CD4-positive, alpha-beta T cell treated with Interleukin-15 for 4 hours (primary cell): ENCODE data around the gene PPT2.
"Not testable (repeated sequence)": the region's sequence is repeated elsewhere in the genome, so short reads cannot be mapped to it uniquely, and the experiment has no call there.

Experiments used
- DNase-seq: peaks from one replicate; pipeline ENCODE4 v3.0.0-alpha.2; 2020; ENCODE audit warnings: low spot score

PPT2 gene

GRCh38 chr6:32127409-32127716 lies 26.6 kb upstream of the PPT2 start:
- DNase-seq, result no peak

DNA sequence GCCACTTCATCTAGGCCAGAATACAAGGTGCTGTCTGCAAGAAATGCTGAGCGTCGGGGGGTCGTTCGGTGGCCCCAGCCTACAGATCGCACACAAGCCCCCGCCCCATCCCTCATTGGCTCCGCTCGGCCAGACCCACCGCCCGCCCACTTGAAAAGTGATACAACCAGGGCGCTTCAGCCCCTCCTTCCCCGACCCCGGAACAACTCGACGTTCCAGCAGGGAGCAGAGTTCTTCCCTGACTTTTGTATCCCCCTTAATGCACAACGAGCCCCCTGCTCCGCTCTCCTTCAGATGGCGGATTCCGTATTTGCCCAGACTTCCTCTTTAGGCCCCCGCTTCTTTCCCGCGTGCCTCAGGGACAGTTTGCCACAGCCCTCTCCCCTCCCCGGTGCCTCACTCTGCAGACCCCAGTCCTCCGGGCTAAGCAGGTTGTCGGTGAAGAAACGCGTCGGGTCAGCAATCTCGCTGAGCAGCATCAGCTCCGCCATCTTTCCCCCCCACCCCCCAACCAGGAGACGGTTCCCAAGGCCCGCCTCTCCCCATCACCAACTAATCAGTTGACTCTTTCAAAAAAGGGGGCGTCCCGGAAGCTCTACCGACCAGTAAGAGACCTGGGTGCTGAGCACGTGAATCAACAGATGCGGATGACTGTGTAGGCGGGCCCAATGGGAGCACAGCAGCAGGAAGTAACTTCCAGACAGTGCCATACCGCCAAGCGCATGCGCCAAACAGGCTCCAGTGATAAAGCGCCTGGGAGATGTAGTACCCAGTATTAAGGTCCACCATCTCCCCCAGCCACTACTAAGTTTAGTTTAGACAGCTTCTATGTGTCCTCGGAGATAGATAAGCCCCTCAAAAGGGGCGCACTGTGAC lies 26.0 kb upstream of the PPT2 start, which contains the start of gene ATF6B:
Gene ATF6B, minus strand, starts transcription at position 530 of the 876 bp plus-strand sequence. Its CDS starts 39 bp downstream, at position 491.
- peak; percentile 99 for DNase-seq

GRCh38 chr6:32128751-32129296 lies 25.1 kb upstream of the PPT2 start:
- no peak for DNase-seq

GRCh38 chr6:32129297-32130088 lies 24.4 kb upstream of the PPT2 start:
- DNase-seq, result no peak

DNA sequence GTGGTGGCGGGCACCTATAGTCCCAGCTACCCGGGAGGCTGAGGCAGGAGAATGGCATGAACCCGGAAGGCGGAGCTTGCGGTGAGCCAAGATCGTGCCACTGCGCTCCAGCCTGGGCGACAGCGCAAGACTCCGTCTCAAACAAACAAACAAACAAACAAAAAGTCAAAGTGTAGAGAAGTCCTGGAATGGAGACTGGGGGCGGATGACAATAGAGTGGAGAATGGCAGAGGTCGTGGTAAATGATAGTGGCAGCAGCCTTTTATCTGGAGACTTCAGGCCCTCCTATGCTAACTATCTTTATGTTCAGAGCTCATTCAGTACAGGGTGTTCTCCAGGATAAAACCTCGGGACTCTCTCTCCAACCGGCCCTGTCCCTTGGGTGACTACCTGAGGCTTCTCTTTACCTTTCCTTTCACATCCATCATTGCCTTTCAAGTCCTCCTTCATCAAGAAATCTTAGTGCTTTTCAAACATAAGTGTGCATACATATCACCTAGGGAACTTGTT lies 22.4 kb upstream of the PPT2 start:
- no peak for DNase-seq

DNA sequence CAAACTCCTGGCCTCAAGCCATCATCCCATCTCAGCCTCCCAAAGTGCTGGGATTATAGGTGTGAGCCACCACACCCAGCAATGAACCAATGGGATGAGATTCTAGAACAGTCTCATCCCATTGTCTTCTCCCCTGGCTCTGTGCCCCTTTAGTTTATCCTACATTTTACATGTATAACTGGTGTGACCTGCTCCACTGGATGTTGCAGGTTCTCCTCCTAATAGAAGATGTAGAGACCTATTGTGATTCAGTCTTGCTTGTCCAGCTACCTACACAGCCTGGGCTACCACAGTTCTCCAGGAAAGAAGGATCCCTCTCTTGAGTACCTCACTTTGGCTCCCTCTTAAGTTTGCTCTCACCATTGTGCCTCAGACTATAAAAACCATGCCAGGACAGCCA lies 21.8 kb upstream of the PPT2 start:
- no peak for DNase-seq

DNA sequence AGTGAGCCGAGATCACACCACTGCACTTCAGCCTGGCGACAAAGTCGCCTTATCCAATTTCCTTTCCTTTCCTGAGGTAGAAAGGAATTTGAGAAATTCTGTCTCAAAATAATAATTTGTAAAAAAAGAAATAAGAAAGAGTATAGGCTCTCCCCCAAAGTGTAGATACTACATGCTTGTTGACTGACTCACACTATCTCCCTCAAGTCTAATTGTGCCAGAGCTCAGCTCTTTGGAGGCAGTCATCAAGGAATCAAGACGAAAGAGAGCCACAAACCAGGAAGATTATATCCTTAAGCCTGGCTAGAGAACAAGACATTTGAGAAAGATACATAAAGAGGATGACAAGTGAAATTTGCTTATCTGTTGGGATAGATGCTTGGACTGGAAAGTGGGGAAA lies 20.2 kb upstream of the PPT2 start:
- DNase-seq, result no peak

DNA sequence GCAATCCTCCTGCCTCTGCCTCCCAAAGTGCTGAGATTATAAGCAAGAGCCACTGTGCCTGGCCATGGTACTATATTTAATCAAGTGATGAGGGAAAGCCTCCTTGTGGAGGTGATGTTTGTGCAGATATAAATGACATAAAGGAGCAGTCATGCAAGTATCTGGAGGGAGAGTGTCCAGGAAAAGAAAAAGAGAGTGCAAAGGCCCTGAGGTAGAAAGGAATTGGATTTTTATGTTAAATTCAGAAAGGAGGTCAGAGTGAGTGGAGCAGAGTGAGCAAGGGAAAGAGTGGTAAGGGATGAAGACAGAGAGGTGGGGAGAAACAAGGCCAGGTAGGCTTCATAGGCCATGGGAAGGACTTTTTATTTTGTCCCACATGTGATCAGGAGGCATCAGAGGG lies 16.5 kb upstream of the PPT2 start:
- no peak for DNase-seq

DNA sequence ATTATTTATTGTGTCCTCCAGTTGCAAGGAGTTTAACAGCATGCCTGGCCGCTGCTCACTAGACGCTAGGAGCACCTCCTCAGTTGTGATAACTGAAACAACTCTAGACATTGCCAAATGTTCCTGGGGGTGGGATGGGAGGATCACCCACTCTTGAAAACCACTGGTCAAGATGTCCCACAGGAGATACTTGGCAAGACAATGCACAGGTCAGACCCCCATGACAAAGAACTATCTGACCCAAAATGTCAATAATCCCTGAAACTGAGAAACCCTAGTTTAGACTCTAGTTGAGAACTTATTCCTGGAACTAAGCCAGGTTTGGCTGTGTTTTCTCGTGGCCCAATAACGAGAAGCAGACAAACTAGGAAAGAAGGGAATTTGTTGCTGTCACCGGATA lies 14.4 kb upstream of the PPT2 start:
- no peak for DNase-seq

GRCh38 chr6:32140420-32141046 lies 13.4 kb upstream of the PPT2 start:
- DNase-seq, result no peak

- not testable (repeated sequence) for DNase-seq
These were observed 9.7 kb upstream of the PPT2 start for GRCh38 chr6:32144238-32144637.

GRCh38 chr6:32146287-32146686 lies 7.7 kb upstream of the PPT2 start:
- no peak for DNase-seq

GRCh38 chr6:32146687-32147086 lies 7.3 kb upstream of the PPT2 start:
- DNase-seq, result no peak

DNA sequence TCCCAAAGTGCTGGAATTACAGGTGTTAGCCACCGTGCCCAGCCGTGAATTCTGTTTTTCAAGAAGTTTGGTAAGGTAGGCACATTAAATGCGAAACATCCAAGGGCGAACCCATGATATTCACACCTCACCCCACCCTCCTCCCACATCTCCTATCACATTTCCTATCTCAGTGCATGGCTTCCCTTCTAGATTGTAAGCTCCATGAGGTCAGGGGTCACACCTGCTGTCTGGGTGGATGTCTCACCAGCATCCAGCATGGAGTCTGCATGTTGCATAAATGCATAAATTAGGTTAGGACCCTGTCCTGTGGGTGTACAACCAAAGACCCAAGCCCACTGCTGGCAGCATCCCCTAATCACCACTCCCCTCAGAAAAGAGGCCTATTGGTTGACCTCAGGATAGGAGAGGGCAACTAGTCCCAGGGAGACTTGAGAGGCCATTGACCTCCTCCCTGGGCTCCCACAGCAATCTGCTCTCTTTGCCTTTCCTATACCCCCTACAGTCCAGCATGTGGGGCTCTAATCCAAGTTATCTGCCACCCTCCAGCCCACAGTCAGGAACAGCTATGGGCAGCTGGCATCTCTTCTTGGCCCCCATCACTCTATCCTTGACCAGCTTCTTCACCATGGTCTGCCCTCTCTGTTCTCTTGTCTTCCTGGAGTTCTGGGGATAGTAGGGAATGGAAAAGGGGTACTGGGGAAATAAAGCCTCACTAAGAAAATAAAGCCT lies 6.4 kb upstream of the PPT2 start:
- no peak for DNase-seq

DNA sequence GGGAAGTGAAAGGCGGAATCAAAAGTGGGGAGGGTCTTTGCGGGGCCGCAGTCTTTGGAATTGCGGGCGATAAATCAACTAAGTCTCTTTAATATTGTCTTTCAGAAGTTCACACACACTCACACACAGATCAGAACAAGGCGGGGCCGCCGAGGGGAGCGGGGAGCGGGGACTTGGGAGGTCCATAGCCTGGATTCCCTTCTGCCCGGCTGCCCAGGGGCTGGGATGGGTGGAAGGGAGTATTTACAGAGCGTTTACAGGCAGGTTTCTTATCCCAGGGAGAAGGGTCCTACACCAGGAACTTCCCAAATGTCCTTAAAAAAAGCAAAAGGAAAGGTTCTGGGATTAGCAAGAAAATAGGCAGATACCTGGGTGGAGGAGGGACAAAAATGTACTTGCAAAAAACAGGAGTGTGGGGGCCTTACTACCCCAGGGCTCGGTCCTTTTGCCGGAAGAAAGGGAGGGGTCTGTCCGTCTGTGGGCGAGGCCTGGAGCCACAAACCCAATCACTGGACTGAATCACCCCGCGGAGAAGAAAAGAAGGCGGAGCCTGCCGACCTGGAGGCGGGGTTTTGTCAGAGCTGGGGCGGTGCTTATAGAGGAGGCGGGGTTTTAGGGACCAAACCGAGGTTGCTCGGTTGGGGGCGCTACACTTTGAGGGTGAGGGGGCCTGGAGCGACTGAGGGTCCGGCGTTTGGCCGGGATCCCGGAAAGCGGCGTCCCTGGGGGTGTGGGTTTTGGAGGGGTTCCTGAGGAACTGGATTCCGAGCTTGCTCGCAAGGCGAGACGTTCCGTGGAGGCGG lies 5.5 kb upstream of the PPT2 start:
- DNase-seq, result peak; percentile 62

DNA sequence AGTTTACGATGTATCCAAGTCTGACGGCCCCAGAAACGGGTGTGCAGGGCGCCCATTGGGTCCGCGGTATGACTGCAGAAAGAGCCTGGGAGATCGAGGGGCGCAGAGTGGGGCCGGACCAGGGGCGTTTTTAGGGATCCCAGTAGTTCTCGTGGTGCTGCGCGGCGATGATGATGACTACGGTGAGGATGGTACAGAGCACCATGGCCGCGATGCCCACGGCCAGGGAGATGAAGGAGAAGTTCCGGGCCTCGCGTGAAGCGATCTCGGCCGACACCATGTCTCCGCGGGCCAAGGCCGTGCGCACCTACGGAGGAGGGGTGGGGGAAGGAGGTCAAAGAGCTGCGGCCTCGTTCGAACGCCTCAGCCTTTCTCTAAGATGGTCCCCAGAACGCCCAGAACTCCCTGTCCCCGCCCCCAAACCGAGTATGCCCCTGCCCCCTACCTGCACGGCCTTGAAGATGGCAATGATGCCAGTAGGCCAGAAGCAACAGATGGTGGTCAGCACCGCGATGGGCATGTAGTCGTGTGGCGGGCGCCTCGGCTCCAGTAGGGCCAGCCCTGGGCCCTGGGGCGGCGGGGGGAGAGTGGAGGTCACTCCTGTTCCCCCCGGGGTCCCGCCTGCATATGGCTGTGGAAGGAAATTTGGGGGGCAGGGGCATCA lies 4.7 kb upstream of the PPT2 start:
- DNase-seq, result no peak

- no peak for DNase-seq
These were observed 3.7 kb upstream of the PPT2 start for GRCh38 chr6:32149932-32150870.

GRCh38 chr6:32151181-32151862 lies 2.6 kb upstream of the PPT2 start:
- DNase-seq, result no peak
